Spleen (tissue), 11 donors: ENCODE measurements around the gene CACNA2D4. TPM values are rescaled to one million over a fixed set of nuclear protein-coding genes. Genes with fewer than 3 reads are reported as not detected.

Experiments
- DNase-seq: peaks from one replicate; pipeline ENCODE4 v3.0.0-alpha.2; 2020
- H3K27ac ChIP-seq, 8 donors: fragments of 200-600 bp; sonication (generic) in 7 of 8; 1 replicate in 4 of 8; 2 replicates in 4 of 8; pipeline versions ENCODE4 v1.5.0 to v1.8.0; 2016 to 2021; ENCODE audit warnings: inconsistent platforms in 4 of 8, mild to moderate bottlenecking in 4 of 8, moderate library complexity in 1 of 8
- H3K27me3 ChIP-seq, 7 donors: fragments of 200-600 bp; sonication (generic) in 6 of 7; replicated peaks in 1 of 7; 1 replicate in 4 of 7; 2 replicates in 3 of 7; pipeline versions ENCODE4 v1.5.0 to v1.8.0; 2016 to 2021; ENCODE audit warnings: inconsistent platforms in 3 of 7, mild to moderate bottlenecking in 1 of 7
- H3K36me3 ChIP-seq, 6 donors: fragments of 200-600 bp; sonication (generic) in 5 of 6; 1 replicate in 4 of 6; 2 replicates in 2 of 6; pipeline versions ENCODE4 v1.5.0 to v1.8.0; 2016 to 2021; ENCODE audit warnings: inconsistent platforms in 2 of 6
- H3K4me1 ChIP-seq, 6 donors: fragments of 200-600 bp; sonication (generic) in 5 of 6; 1 replicate in 3 of 6; 2 replicates in 3 of 6; pipeline versions ENCODE4 v1.5.0 to v1.8.0; 2016 to 2021; ENCODE audit warnings: inconsistent platforms in 3 of 6
- H3K4me3 ChIP-seq, 8 donors: fragments of 200-600 bp; sonication (generic) in 7 of 8; 1 replicate in 4 of 8; 2 replicates in 4 of 8; pipeline versions ENCODE4 v1.5.0 to v1.8.0; 2016 to 2021; ENCODE audit warnings: inconsistent platforms in 4 of 8, mild to moderate bottlenecking in 4 of 8, moderate library complexity in 2 of 8
- H3K9me3 ChIP-seq, 8 donors: fragments of 200-600 bp; sonication (generic) in 7 of 8; 1 replicate in 4 of 8; 2 replicates in 4 of 8; pipeline versions ENCODE4 v1.5.0 to v1.8.0; 2016 to 2021; ENCODE audit warnings: inconsistent platforms in 4 of 8
- POLR2A ChIP-seq, 3 donors: fragments of 450-650 bp; IDR thresholded peaks; one replicate each; pipeline ENCODE4 v1.5.1; 2017; ENCODE audit warnings: antibody characterized with exemption in 3 of 3, mild to moderate bottlenecking in 1 of 3
- POLR2AphosphoS5 ChIP-seq, 3 donors: sonication (generic); formaldehyde crosslinking; IDR thresholded peaks; one replicate each; pipeline ENCODE4 v1.5.1; 2017; ENCODE audit warnings: antibody characterized with exemption in 3 of 3
- WGBS, 5 donors: extraction: QIAGEN DNeasy Blood & Tissue Kit in 3 of 5; methylation state at CpG; one replicate each; pipeline versions ENCODE4 v1.1.5 to v1.1.7; 2013 to 2018; 5-methylcytosine and 5-hydroxymethylcytosine counted together
- intact Hi-C: fragments of 100-400 bp; cut with DNase I; formaldehyde crosslinking; loops from one replicate; pipeline ENCODE4 v1.15.0; 2023; ENCODE audit warnings: low total_unique reads
- polyA plus RNA-seq, 3 donors: library from polyadenylated mRNA; stranded (reverse); fragments of 200-250 nt; gene quantifications; one replicate each; pipeline ENCODE4 v1.2.1, GENCODE V29; 2013
- total RNA-seq, 7 donors: library from RNA; depleted of rRNA in 3 of 7; stranded (reverse); fragments of >200 nt in 3 of 7; fragmentation: NEBNext Ultra II Directional in 4 of 7; extraction: Animal tissue kit (Norgen Biotek cat#: 25700) in 4 of 7; gene quantifications; one replicate each; pipeline versions ENCODE4 v1.1.0 to v1.2.1, GENCODE V29; 2016 to 2021
- TF ChIP-seq, protein P1 (sequence below), 11 experiments: fragments of 200-600 bp in 7 of 11; fragments of 450-650 bp in 4 of 11; sonication (generic) in 4 of 11; IDR thresholded peaks in 8 of 11; conservative IDR thresholded peaks in 3 of 11; 1 replicate in 7 of 11; 2 replicates in 4 of 11; pipeline versions ENCODE4 v1.4.0 to v1.8.0; 2016 to 2021; ENCODE audit warnings: antibody characterized with exemption in 11 of 11, inconsistent platforms in 4 of 11, mild to moderate bottlenecking in 1 of 11
- donor health status: healthy with polysubstance abuse.
- donor health status: DM: no; HTN: no; CAD: no; lungs with moderate emphysema.
- donor health status: DM: no; HTN: no; CAD: no.
- donor health status: Bipolar disorder and iron deficiency.
- donor health status: healthy.
- donor health status: DM: no; HTN: no; CAD: no.
- donor health status: DM: yes; HTN: yes; CAD: no.

CACNA2D4 gene
- total and polyA plus RNA-seq, 10 donors = 3.3 to 11.8 (median 7.0) TPM

DNA sequence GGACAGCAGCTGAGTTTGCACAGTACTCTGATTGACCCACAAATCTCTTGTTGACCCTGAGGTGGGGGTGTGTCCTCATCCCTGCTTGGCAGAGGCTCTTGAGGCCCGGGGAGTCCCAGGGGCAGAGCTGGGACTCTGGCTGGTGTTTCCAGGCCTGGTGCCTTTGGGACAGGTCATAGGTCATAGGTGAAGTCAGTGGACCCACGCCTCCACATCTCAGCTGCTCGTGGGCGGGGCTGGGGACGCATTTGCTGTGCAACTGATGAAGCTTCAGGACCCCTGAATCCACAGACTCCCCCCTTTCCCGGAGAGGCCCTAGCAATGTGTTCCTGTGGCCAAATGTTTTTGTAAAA, 408 bp upstream of the CACNA2D4 start:
- no peak for TF ChIP-seq POLR2AphosphoS5 (IDR thresholded peaks at IDR 0.05)
- TF ChIP-seq, protein P1, sequence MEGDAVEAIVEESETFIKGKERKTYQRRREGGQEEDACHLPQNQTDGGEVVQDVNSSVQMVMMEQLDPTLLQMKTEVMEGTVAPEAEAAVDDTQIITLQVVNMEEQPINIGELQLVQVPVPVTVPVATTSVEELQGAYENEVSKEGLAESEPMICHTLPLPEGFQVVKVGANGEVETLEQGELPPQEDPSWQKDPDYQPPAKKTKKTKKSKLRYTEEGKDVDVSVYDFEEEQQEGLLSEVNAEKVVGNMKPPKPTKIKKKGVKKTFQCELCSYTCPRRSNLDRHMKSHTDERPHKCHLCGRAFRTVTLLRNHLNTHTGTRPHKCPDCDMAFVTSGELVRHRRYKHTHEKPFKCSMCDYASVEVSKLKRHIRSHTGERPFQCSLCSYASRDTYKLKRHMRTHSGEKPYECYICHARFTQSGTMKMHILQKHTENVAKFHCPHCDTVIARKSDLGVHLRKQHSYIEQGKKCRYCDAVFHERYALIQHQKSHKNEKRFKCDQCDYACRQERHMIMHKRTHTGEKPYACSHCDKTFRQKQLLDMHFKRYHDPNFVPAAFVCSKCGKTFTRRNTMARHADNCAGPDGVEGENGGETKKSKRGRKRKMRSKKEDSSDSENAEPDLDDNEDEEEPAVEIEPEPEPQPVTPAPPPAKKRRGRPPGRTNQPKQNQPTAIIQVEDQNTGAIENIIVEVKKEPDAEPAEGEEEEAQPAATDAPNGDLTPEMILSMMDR (IDR thresholded peaks at IDR 0.05 in 8 of 11, conservative IDR thresholded peaks at IDR 0.05 in 3 of 11) = no peak
- TF ChIP-seq POLR2A (IDR thresholded peaks at IDR 0.05) = no peak
- intact Hi-C loops = no loop called here
- no peaks in the 10 kb centered on the region for H3K36me3 ChIP-seq
- peak; percentile 73 for DNase-seq
- 78 to 89% (median 87%) methylated on average over 6 of the region's 6 CpGs for WGBS, 5 donors
- peak overlapping the region in 3 of 8 donors; percentile 83 to 85 (median 84) for H3K27ac ChIP-seq
- H3K4me3 ChIP-seq = peak overlapping the region in 5 of 8 donors; percentile 26 to 64 (median 40)
- H3K4me1 ChIP-seq = peaks cover 0 to 76% (median 26%) of the 10 kb centered on the region in 6 donors
- H3K9me3 ChIP-seq = no peaks in the 10 kb centered on the region
- H3K27me3 ChIP-seq = peaks cover 0 to 6% (median 0%) of the 10 kb centered on the region in 7 donors

DNA sequence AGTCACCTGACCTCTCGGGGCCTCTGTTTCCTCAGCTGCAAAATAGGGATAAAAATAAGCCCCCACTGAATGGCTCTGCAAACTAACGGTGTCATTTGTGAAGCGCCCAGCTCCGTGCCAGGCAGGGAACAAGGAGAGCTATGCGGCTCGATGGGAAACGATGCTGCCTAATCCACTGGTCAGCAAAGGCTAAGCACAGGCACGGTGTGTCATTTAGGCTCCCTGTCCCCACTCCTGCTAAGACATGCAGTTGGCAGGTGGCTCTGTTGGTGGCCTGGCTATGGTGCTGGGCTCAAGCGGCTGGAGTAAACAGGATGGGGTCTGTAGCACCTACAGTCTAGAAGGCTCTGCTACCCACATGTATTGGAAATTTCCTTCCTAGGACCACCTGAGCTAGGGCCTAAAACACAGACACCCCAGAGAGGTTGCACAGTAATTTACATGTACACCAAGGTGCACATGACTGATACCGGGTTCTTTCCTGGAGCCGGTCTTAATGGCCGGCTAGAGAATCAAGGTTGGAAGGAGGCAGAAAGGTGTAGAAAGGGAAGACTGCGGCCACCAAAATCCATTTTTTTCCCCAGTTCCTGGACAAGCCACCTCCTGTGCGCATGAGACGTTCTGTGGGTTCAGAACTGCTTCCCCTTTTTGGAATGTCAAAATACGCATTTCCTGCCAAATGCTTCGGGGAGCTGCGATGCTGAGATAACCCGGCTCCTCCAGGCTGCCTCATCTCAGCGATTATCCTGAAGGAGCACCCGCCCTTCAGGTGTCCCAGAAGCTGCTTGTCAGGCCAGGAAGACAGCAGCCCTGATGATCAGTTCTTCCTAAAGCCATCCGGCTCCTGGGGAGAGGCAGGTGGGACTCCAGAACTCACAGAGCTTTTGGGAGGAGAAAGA, 1.0 kb downstream of the CACNA2D4 start:
- H3K4me3 ChIP-seq = peak overlapping the region in 7 of 8 donors; percentile 4 to 64 (median 28)
- H3K27me3 ChIP-seq = peaks cover 0 to 5% (median 0%) of the 10 kb centered on the region in 7 donors
- intact Hi-C loops = no loop called here

DNA sequence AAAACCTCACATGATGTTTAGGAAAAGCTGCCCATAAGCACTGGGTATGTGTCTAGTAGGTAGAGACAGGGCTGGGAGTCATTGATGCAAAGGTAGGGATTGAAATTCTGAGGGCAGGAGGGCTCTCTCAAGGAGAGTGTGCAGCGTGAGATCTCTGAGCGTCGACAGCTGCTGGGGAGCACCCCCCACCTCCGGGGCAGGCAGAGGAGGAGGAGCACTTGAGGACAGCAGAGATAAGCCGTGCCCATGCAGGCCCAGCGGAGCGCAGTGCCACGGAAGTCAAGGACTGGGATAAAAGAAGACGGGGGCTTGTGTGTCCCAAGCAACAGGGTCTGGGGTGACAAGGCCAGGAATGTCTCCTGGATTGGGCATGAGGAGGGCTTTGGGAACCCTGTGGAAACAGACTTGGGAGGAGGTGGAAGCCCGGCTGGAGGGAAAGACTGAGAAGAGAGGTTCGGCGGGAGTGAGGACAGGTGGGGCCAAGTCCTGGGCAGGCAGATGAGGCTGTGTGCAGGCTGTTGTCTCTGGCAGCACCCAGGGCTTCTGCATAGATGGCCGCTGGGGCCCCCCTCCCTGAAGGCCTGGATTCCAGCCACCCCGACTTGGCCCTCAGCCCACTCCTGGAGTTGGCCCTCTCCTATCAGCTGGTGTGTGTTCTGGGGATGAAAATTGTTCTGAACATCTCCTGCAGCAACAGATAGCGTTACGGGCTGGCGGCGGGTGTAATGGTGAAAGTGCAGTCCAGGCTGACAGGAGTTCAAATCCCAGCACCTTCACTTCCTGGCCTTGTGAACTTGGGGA, 1.9 kb downstream of the CACNA2D4 start:
- no peaks in the 10 kb centered on the region for H3K9me3 ChIP-seq
- H3K36me3 ChIP-seq = no peaks in the 10 kb centered on the region
- DNase-seq = peak; percentile 71
- intact Hi-C loops = no loop called here
- peaks cover 0 to 4% (median 0%) of the 10 kb centered on the region in 7 donors for H3K27me3 ChIP-seq
- TF ChIP-seq, protein P1 (IDR thresholded peaks at IDR 0.05 in 8 of 11, conservative IDR thresholded peaks at IDR 0.05 in 3 of 11) = no peak
- no peak for TF ChIP-seq POLR2AphosphoS5 (IDR thresholded peaks at IDR 0.05)
- no peak for TF ChIP-seq POLR2A (IDR thresholded peaks at IDR 0.05)
- peaks cover 0 to 56% (median 23%) of the 10 kb centered on the region in 6 donors for H3K4me1 ChIP-seq
- no peak overlapping the region for H3K27ac ChIP-seq
- H3K4me3 ChIP-seq = no peak overlapping the region
- 62 to 83% (median 76%) methylated on average over 18 of the region's 18 CpGs for WGBS, 5 donors

More for the DNA sequence above, 1.0 kb downstream of the CACNA2D4 start:
- 36 to 67% (median 57%) methylated on average over 16 to 22 of the region's 22 CpGs for WGBS, 5 donors
- Histone ChIP-seq H3K36me3 (no peaks in the 10 kb centered on the region), H3K9me3 (no peaks in the 10 kb centered on the region), H3K4me1 (peaks cover 0 to 62% (median 23%) of the 10 kb centered on the region in 6 donors), H3K27ac (peak overlapping the region; percentile 35 to 85 (median 70))
- DNase-seq = peak; percentile 79
- peak in 2 of 3 donors; percentile 62 to 78 for TF ChIP-seq POLR2AphosphoS5 (IDR thresholded peaks at IDR 0.05)
- peak in 1 of 3 donors; percentile 13 for TF ChIP-seq POLR2A (IDR thresholded peaks at IDR 0.05)
- TF ChIP-seq, protein P1 (IDR thresholded peaks at IDR 0.05 in 8 of 11, conservative IDR thresholded peaks at IDR 0.05 in 3 of 11) = no peak
